ENCODE data around the gene SNAI3. TPM values are rescaled to one million over a fixed set of nuclear protein-coding genes. Genes with fewer than 3 reads are reported as not detected.

Gene SNAI3
- total and polyA plus RNA-seq, 2 experiments from 2014 or later: 2.9 to 3.7 TPM

GRCh38 chr16:88697116-88697830 lies 11.0 kb upstream of the SNAI3 start:
- TF ChIP-seq CTCF (IDR thresholded peaks at IDR 0.05; ENCODE audit: low read depth, low read length): no peak
- no peak overlapping the region for H3K27ac ChIP-seq
- H3K4me1 ChIP-seq (ENCODE audit: low read depth): peaks cover 6% of the 10 kb centered on the region
- no peaks in the 10 kb centered on the region for H3K9me3 ChIP-seq (ENCODE audit: low read depth)
- H3K4me3 ChIP-seq: no peak overlapping the region
- H3K27me3 ChIP-seq: no peaks in the 10 kb centered on the region
- peaks cover 7% of the 10 kb centered on the region for H3K36me3 ChIP-seq
- no peak for DNase-seq (ENCODE audit: low read depth in 1 of 2, low spot score in 1 of 2)

GRCh38 chr16:88696441-88696840 lies 10.1 kb upstream of the SNAI3 start:
- no peak for TF ChIP-seq CTCF (IDR thresholded peaks at IDR 0.05; ENCODE audit: low read depth, low read length)
- Histone ChIP-seq H3K27ac (no peak overlapping the region), H3K36me3 (peaks cover 7% of the 10 kb centered on the region)

GRCh38 chr16:88695753-88696152 lies 9.4 kb upstream of the SNAI3 start:
- Histone ChIP-seq H3K36me3 (peaks cover 7% of the 10 kb centered on the region), H3K27me3 (no peaks in the 10 kb centered on the region), H3K4me1 (ENCODE audit: low read depth) (peaks cover 6% of the 10 kb centered on the region), H3K27ac (no peak overlapping the region), H3K9me3 (ENCODE audit: low read depth) (no peaks in the 10 kb centered on the region), H3K4me3 (no peak overlapping the region)
- TF ChIP-seq CTCF (IDR thresholded peaks at IDR 0.05; ENCODE audit: low read depth, low read length): no peak
- no peak for DNase-seq (ENCODE audit: low read depth in 1 of 2, low spot score in 1 of 2)

More at GRCh38 chr16:88696441-88696840, 10.1 kb upstream of the SNAI3 start:
- Histone ChIP-seq H3K4me3 (no peak overlapping the region), H3K4me1 (ENCODE audit: low read depth) (peaks cover 6% of the 10 kb centered on the region), H3K9me3 (ENCODE audit: low read depth) (no peaks in the 10 kb centered on the region), H3K27me3 (no peaks in the 10 kb centered on the region)
- DNase-seq (ENCODE audit: low read depth in 1 of 2, low spot score in 1 of 2): no peak

GRCh38 chr16:88695218-88695617 lies 8.9 kb upstream of the SNAI3 start:
- peaks cover 6% of the 10 kb centered on the region for H3K4me1 ChIP-seq (ENCODE audit: low read depth)
- H3K4me3 ChIP-seq: no peak overlapping the region
- no peak overlapping the region for H3K27ac ChIP-seq
- no peaks in the 10 kb centered on the region for H3K9me3 ChIP-seq (ENCODE audit: low read depth)
- no peaks in the 10 kb centered on the region for H3K27me3 ChIP-seq
- peaks cover 7% of the 10 kb centered on the region for H3K36me3 ChIP-seq
- DNase-seq (ENCODE audit: low read depth in 1 of 2, low spot score in 1 of 2): no peak
- TF ChIP-seq CTCF (IDR thresholded peaks at IDR 0.05; ENCODE audit: low read depth, low read length): no peak

GRCh38 chr16:88694221-88695087 lies 8.1 kb upstream of the SNAI3 start:
- TF ChIP-seq CTCF (IDR thresholded peaks at IDR 0.05; ENCODE audit: low read depth, low read length): no peak
- Histone ChIP-seq H3K27me3 (no peaks in the 10 kb centered on the region), H3K27ac (no peak overlapping the region), H3K9me3 (ENCODE audit: low read depth) (no peaks in the 10 kb centered on the region), H3K36me3 (peaks cover 7% of the 10 kb centered on the region), H3K4me3 (no peak overlapping the region), H3K4me1 (ENCODE audit: low read depth) (peaks cover 6% of the 10 kb centered on the region)
- no peak for DNase-seq (ENCODE audit: low read depth in 1 of 2, low spot score in 1 of 2)

Data from cardiac muscle cell (in vitro differentiated cells and primary cell).